ENCODE results near the gene ARHGAP21. TPM values are rescaled to one million over a fixed set of nuclear protein-coding genes. Genes with fewer than 3 reads are reported as not detected.
A peak's percentile ranks its signal among the peaks of the same experiment; 100 is the strongest.
"Not testable (repeated sequence)": the region's sequence is repeated elsewhere in the genome, so short reads cannot be mapped to it uniquely, and the experiment has no call there.

The ARHGAP21 gene
- total RNA-seq (ENCODE audit: low replicate concordance) = 53.9 and 69.7 TPM in 2 replicates
- long read RNA-seq, partial matches to known transcripts = 13 of 23 reads
- long read RNA-seq, other reads (novel, unspliced or antisense) = 10 of 23 reads

- Mint-ChIP-seq H3K36me3 (no peaks in the 10 kb centered on the region), H3K27me3 (no peaks in the 10 kb centered on the region), H3K4me3 (peak within 1 kb of the TSS; percentile 96), H3K27ac (peak within 1 kb of the TSS; percentile 97), H3K4me1 (ENCODE audit: unreplicated experiment) (peaks cover 18% of the 10 kb centered on the region), H3K9me3 (no peaks in the 10 kb centered on the region)
- TF ChIP-seq CTCF (conservative IDR thresholded peaks at IDR 0.05) = peak; percentile 23
- DNase-seq (ENCODE audit: extremely low spot score, unreplicated experiment) = peak; percentile 75
These were observed at the start of gene ARHGAP21 for GRCh38 chr10:24723788-24724380. Gene ARHGAP21, minus strand, starts transcription at chr10:24723887. Its CDS starts 1,988 bp downstream, at chr10:24721899.

GRCh38 chr10:24771943-24772694 is 48.4 kb upstream of the ARHGAP21 start:
- no peak for TF ChIP-seq CTCF (conservative IDR thresholded peaks at IDR 0.05)
- H3K27ac Mint-ChIP-seq = no peak overlapping the region
- H3K4me1 Mint-ChIP-seq (ENCODE audit: unreplicated experiment) = peaks cover 5% of the 10 kb centered on the region
- no peaks in the 10 kb centered on the region for H3K9me3 Mint-ChIP-seq
- no peak overlapping the region for H3K4me3 Mint-ChIP-seq
- DNase-seq (ENCODE audit: extremely low spot score, unreplicated experiment) = no peak
- no peaks in the 10 kb centered on the region for H3K36me3 Mint-ChIP-seq
- H3K27me3 Mint-ChIP-seq = no peaks in the 10 kb centered on the region

GRCh38 chr10:24764991-24765390 is 41.3 kb upstream of the ARHGAP21 start:
- DNase-seq (ENCODE audit: extremely low spot score, unreplicated experiment); H3K27ac Mint-ChIP-seq; H3K36me3 Mint-ChIP-seq; H3K9me3 Mint-ChIP-seq; H3K27me3 Mint-ChIP-seq; H3K4me3 Mint-ChIP-seq: not testable (repeated sequence)
- H3K4me1 Mint-ChIP-seq (ENCODE audit: unreplicated experiment) = peaks cover 12% of the 10 kb centered on the region

GRCh38 chr10:24762966-24763623 is 39.4 kb upstream of the ARHGAP21 start:
- Mint-ChIP-seq H3K27me3 (no peaks in the 10 kb centered on the region), H3K4me1 (ENCODE audit: unreplicated experiment) (peaks cover 12% of the 10 kb centered on the region), H3K4me3 (no peak overlapping the region), H3K36me3 (no peaks in the 10 kb centered on the region), H3K9me3 (no peaks in the 10 kb centered on the region), H3K27ac (no peak overlapping the region)
- TF ChIP-seq CTCF (conservative IDR thresholded peaks at IDR 0.05) = no peak
- DNase-seq (ENCODE audit: extremely low spot score, unreplicated experiment) = no peak

GRCh38 chr10:24762161-24762924 is 38.7 kb upstream of the ARHGAP21 start:
- Mint-ChIP-seq H3K27ac (no peak overlapping the region), H3K4me1 (ENCODE audit: unreplicated experiment) (peaks cover 12% of the 10 kb centered on the region), H3K4me3 (no peak overlapping the region), H3K27me3 (no peaks in the 10 kb centered on the region), H3K36me3 (no peaks in the 10 kb centered on the region), H3K9me3 (no peaks in the 10 kb centered on the region)
- no peak for DNase-seq (ENCODE audit: extremely low spot score, unreplicated experiment)
- no peak for TF ChIP-seq CTCF (conservative IDR thresholded peaks at IDR 0.05)
